Astrocyte (in vitro differentiated cells and primary cell): ENCODE data around the gene HSPB3.
"Not testable (repeated sequence)": the region's sequence is repeated elsewhere in the genome, so short reads cannot be mapped to it uniquely, and the experiment has no call there.

ENCODE experiments used
- CTCF ChIP-seq: IDR thresholded peaks from 2 replicates; pipeline ENCODE4 v1.5.1; 2011; ENCODE audit warnings: low read depth, mild to moderate bottlenecking, inconsistent platforms, low read length, moderate library complexity; ENCODE audit not compliant: insufficient read depth
- EZH2 ChIP-seq: IDR thresholded peaks from 2 replicates; pipeline ENCODE4 v1.6.1; 2012; ENCODE audit warnings: mild to moderate bottlenecking, low read length, inconsistent platforms; ENCODE audit not compliant: insufficient read depth

- TF ChIP-seq CTCF, EZH2: not testable (repeated sequence)
These were observed 35.0 kb upstream of the HSPB3 start for GRCh38 chr5:54420511-54420910.
